ENCODE measurements around the gene EPB41L1.

The EPB41L1 gene

DNA sequence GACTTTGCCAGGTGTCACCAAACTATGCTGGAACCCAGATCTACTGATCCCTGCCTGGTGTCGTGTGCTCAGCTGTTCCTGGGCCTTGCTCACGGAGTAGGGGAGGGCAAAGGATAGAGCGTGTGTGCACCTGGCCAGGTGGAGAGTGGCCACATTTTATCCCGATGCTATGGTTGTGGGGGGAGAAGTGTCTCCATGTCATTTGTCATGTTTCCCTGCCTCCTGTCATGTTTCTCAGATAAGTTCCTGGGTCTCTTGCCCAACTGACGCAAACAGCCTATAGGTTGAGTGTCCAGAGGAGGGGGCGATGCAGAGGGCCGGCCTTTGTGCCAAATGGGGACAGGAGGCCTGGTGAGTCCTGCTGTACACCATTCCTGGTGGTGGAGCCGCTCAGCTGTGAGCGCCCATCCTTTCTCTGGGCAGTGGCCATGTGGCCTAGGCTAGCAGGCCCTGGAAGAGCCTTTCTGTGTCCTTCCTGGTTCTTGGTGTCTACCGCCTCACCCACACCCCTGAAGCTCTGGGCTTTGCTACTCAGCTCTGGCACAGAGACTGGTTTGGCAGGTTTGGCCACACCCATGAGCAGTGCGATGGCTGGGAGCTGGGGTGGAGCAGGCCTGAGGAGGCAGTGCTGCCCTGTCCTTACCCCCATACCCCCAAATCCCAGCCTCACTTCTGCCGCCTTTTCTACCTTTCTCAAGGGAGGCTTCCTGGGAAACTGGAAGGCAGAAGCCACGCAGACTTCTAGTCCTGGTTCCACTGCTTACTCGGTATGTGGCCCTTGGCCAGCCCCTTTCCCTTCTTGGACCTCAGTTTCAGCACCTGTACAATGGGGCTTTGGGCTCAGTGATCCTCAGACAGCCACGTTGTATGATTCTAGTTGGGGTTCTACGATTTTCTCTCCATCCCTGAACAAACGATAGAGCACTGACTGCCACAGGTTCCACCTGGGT lies 32.3 kb upstream of the EPB41L1 start:
- in situ Hi-C loops (cut with MboI; ENCODE audit: low sequenced_read_pairs, unreplicated experiment) = no loop called here
- DNase-seq (ENCODE audit: low spot score) = no peak
- no peak for TF ChIP-seq CTCF (IDR thresholded peaks at IDR 0.05; ENCODE audit: borderline replicate concordance, control extremely low read depth, extremely low read depth, insufficient read depth, missing control alignments)

DNA sequence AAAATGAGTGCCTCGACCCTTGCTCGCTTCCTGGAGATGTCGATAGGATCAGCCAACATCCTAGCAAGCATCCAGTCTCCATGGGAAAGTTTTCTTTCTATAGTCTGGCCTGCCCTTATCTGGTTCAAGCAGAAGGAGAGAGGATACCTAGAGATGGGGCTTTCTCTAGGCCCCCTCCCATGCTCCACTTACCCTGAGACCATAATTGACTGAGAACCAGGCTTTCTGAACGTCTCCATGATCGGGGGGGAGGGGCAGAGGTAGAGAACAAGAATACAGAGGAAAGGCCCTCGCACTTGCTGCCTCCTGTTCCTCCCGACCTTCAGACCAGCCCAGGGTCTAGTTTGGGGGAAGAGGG lies 31.6 kb upstream of the EPB41L1 start:
- in situ Hi-C loops (cut with MboI; ENCODE audit: low sequenced_read_pairs, unreplicated experiment) = no loop called here
- TF ChIP-seq CTCF (IDR thresholded peaks at IDR 0.05; ENCODE audit: borderline replicate concordance, control extremely low read depth, extremely low read depth, insufficient read depth, missing control alignments) = no peak
- no peak for DNase-seq (ENCODE audit: low spot score)

DNA sequence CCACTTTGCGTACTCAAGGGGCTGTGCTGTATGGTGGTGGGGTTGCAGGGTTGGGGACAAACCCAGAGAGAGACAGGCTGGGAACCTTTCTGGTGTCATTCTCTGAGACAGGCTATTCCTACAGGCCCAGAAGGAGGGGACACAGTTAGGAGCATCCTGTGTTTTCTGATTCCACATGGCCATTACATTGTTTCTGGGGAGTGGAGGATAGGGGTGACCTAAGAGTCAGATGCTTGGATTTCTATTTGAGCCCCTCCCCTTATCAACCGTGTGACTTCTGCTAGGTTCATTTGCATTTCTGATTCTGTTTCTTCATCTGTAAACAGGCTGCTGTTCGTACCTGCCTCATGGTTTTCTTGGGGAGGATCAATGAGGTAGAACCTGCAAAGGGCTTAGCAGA lies 29.4 kb upstream of the EPB41L1 start:
- no peak for DNase-seq (ENCODE audit: low spot score)
- in situ Hi-C loops (cut with MboI; ENCODE audit: low sequenced_read_pairs, unreplicated experiment) = no loop called here
- no peak for TF ChIP-seq CTCF (IDR thresholded peaks at IDR 0.05; ENCODE audit: borderline replicate concordance, control extremely low read depth, extremely low read depth, insufficient read depth, missing control alignments)

- in situ Hi-C loops (cut with MboI; ENCODE audit: low sequenced_read_pairs, unreplicated experiment) = no loop called here
- TF ChIP-seq CTCF (IDR thresholded peaks at IDR 0.05; ENCODE audit: borderline replicate concordance, control extremely low read depth, extremely low read depth, insufficient read depth, missing control alignments) = no peak
Measured at GRCh38 chr20:36126836-36127527, 27.6 kb upstream of the EPB41L1 start.

DNA sequence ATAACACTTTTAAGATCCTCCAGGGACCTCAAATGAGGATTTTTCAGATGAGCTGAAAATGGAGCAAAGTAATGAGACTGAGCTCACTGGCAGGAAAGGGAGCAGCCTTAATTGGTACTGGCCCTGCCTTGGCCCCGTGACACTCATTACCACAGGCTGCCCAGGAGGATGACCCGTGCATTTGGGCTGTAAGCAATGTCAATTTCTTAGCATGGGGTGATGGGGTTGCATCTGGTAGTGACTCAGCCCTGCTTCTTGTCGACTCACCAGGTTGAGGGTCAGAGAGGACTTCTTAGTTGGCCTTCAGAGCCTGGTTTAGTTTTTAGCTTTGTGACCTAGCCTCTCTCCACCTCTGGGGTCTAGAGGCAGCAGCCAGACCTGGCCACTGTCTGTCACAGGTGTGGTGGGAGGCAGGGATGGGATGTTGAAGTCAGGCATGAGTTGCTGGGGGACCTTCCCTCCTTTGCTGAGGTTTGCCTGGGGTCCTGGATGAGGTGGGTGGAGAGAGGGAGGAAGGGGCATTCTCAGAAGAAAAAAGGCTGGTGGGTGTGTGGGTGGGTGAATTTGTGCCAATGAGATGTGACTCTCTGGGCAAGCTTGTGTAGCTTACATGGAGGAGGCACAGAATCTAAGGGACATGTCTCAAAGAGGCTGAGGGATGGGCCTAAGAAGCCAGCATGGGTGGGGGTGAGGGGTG lies 25.9 kb upstream of the EPB41L1 start:
- no peak for DNase-seq (ENCODE audit: low spot score)
- in situ Hi-C loops (cut with MboI; ENCODE audit: low sequenced_read_pairs, unreplicated experiment) = no loop called here
- TF ChIP-seq CTCF (IDR thresholded peaks at IDR 0.05; ENCODE audit: borderline replicate concordance, control extremely low read depth, extremely low read depth, insufficient read depth, missing control alignments) = no peak

More at GRCh38 chr20:36126836-36127527, 27.6 kb upstream of the EPB41L1 start:
- no peak for DNase-seq (ENCODE audit: low spot score)

- TF ChIP-seq CTCF (IDR thresholded peaks at IDR 0.05; ENCODE audit: borderline replicate concordance, control extremely low read depth, extremely low read depth, insufficient read depth, missing control alignments) = no peak
- DNase-seq (ENCODE audit: low spot score) = no peak
- in situ Hi-C loops (cut with MboI; ENCODE audit: low sequenced_read_pairs, unreplicated experiment) = no loop called here
Measured at GRCh38 chr20:36129160-36129543, 25.4 kb upstream of the EPB41L1 start.
